ENCODE data around the gene EYA4.
A peak's percentile ranks its signal among the peaks of the same experiment; 100 is the strongest.

The EYA4 gene

DNA sequence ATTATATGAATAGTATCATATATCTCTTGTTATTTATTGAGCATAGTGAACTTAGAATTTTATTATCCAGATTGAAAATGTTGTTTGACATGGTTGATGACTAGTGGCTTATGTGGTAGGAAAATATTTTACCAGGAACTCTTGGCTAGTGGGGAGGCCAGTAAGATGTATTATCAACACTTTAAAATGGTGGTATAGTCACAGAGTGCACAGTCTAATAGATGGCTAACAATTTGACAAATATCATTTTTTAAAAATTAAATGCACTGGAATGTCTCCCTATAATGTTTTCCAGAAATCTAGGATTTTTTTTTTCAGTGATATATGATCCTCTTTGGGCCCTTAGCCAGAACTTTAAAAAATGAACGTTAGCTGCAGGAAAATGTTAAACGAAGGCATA is 26.9 kb upstream of the EYA4 start:
- no peak for FAIRE-seq
- TF ChIP-seq POLR2A (IDR thresholded peaks at IDR 0.05; ENCODE audit: low read depth, low read length) (no peak), POLR2AphosphoS5 (IDR thresholded peaks at IDR 0.05; ENCODE audit: low read depth, low read length) (no peak), TAF1 (IDR thresholded peaks at IDR 0.05; ENCODE audit: borderline replicate concordance, low read depth, low read length) (no peak)
- no peak for DNase-seq (ENCODE audit: insufficient read length)

DNA sequence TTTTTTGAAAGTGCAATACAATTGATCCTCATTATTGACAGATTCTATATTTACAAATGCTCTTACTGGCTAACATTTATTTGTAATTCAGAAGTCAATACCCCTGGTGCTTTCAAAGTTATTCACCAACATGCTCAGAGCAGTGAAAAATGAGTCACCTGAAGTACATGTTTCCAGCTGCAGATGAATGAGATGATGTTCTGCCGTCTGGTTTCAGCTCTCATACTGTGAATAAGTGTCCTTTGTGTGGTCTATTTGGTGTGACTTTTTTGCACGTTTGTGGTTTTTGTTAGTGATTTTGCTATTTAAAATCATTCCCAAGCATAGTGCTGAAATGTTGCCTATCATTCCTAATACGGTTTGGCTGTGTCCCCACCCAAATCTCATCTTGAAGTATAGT is 22.3 kb upstream of the EYA4 start:
- FAIRE-seq = no peak
- TF ChIP-seq TAF1 (IDR thresholded peaks at IDR 0.05; ENCODE audit: borderline replicate concordance, low read depth, low read length) (no peak), POLR2A (IDR thresholded peaks at IDR 0.05; ENCODE audit: low read depth, low read length) (no peak), POLR2AphosphoS5 (IDR thresholded peaks at IDR 0.05; ENCODE audit: low read depth, low read length) (no peak)
- DNase-seq (ENCODE audit: insufficient read length) = no peak

DNA sequence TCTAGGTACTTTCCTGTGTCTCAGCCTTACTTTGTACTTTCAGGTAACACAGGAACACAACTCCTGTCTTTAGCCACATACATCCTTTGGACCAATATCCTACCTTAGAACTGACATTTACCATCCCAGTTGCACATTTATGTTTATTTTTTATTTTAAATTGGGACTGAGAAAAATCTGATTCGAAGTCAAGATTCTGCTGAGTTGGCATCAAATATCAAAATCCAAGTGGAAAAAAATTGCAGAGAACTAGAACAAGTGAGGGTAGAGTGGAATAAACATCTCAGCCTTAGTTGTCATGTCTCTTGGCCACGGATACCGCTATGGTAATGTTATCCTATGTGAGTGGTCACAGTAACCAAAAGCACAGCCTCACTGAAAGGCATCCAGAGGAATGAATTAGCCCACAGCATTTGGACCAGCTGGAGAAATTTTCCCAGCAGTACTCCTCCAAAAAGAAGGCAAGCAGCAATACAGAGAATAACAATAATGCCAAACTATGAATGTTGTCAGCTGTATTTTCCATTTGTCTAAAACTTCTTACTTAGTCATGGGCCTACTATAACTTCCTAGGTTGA is 17.6 kb upstream of the EYA4 start:
- no peak for DNase-seq (ENCODE audit: insufficient read length)
- TF ChIP-seq POLR2AphosphoS5 (IDR thresholded peaks at IDR 0.05; ENCODE audit: low read depth, low read length) = no peak
- TF ChIP-seq TAF1 (IDR thresholded peaks at IDR 0.05; ENCODE audit: borderline replicate concordance, low read depth, low read length) = no peak
- TF ChIP-seq POLR2A (IDR thresholded peaks at IDR 0.05; ENCODE audit: low read depth, low read length) = no peak
- FAIRE-seq = no peak

DNA sequence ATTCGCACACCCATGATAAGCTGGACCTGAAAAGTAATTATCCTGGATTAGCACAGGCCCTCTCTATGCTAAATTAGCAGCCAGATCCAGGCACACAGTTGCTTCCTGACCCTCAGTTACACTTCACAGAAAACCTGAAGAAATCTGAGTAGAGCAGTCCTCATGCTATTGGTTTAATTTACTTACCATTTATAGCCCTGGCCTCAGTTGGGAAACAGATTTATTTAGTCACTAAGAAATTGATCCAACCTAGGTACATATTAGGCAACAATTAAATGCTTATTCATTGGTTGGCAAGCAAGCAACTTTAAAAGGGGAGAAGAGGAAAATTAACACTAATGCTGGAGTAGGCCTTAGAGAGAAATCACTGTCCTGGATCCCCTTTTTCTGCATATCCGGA is 15.6 kb upstream of the EYA4 start:
- no peak for FAIRE-seq
- no peak for DNase-seq (ENCODE audit: insufficient read length)
- TF ChIP-seq POLR2AphosphoS5 (IDR thresholded peaks at IDR 0.05; ENCODE audit: low read depth, low read length) = no peak
- no peak for TF ChIP-seq TAF1 (IDR thresholded peaks at IDR 0.05; ENCODE audit: borderline replicate concordance, low read depth, low read length)
- TF ChIP-seq POLR2A (IDR thresholded peaks at IDR 0.05; ENCODE audit: low read depth, low read length) = no peak

- no peak for FAIRE-seq
- TF ChIP-seq POLR2A (IDR thresholded peaks at IDR 0.05; ENCODE audit: low read depth, low read length) = no peak
- no peak for TF ChIP-seq POLR2AphosphoS5 (IDR thresholded peaks at IDR 0.05; ENCODE audit: low read depth, low read length)
- TF ChIP-seq TAF1 (IDR thresholded peaks at IDR 0.05; ENCODE audit: borderline replicate concordance, low read depth, low read length) = no peak
- no peak for DNase-seq (ENCODE audit: insufficient read length)
These were observed 13.8 kb upstream of the EYA4 start for GRCh38 chr6:133227344-133227743.

DNA sequence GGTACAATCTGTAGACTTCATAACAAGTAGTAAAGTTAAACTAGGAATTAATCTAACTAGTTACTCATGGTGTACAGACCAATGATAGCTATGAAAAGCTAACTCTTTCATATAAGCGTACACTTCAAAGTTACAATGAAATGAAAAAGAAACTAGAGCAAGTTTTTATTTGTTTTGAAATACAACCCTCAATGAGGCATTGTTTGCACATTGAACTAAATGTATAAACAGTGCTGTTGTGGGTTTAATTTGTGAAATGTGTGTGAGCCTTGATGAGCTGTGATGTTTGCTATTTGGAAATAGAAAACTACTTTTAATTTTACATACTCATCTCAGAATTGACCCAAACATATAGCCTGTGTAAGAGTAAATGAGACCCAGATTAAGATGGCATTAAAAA is 11.1 kb upstream of the EYA4 start:
- FAIRE-seq = no peak
- TF ChIP-seq POLR2A (IDR thresholded peaks at IDR 0.05; ENCODE audit: low read depth, low read length) (no peak), POLR2AphosphoS5 (IDR thresholded peaks at IDR 0.05; ENCODE audit: low read depth, low read length) (no peak), TAF1 (IDR thresholded peaks at IDR 0.05; ENCODE audit: borderline replicate concordance, low read depth, low read length) (no peak)
- no peak for DNase-seq (ENCODE audit: insufficient read length)

DNA sequence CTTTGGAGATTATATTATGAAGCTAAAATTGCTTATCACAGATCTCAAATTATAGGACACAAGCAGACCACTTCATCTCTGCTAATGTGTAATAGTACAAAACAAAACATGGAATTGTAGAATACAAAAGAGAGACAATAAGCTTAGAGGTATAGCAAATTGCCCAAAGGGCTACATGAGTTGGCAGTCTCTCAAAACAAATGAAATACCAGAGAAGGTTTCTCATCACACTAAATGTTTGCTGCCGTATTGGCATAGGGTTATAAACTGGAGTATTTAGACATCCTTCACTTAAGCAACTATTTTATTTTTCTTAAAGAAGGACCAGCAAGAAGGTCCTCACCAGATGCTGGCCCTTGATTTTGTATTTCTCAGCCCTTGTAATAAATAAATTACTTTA is 5.9 kb upstream of the EYA4 start:
- no peak for DNase-seq (ENCODE audit: insufficient read length)
- FAIRE-seq = no peak
- no peak for TF ChIP-seq POLR2A (IDR thresholded peaks at IDR 0.05; ENCODE audit: low read depth, low read length)
- no peak for TF ChIP-seq POLR2AphosphoS5 (IDR thresholded peaks at IDR 0.05; ENCODE audit: low read depth, low read length)
- no peak for TF ChIP-seq TAF1 (IDR thresholded peaks at IDR 0.05; ENCODE audit: borderline replicate concordance, low read depth, low read length)

GRCh38 chr6:133236932-133237331 is 4.2 kb upstream of the EYA4 start:
- no peak for DNase-seq (ENCODE audit: insufficient read length)
- no peak for FAIRE-seq
- TF ChIP-seq POLR2AphosphoS5 (IDR thresholded peaks at IDR 0.05; ENCODE audit: low read depth, low read length) (no peak), TAF1 (IDR thresholded peaks at IDR 0.05; ENCODE audit: borderline replicate concordance, low read depth, low read length) (no peak), POLR2A (IDR thresholded peaks at IDR 0.05; ENCODE audit: low read depth, low read length) (no peak)

GRCh38 chr6:133240511-133241085 is 559 bp upstream of the EYA4 start:
- TF ChIP-seq POLR2AphosphoS5 (IDR thresholded peaks at IDR 0.05; ENCODE audit: low read depth, low read length) = no peak
- no peak for TF ChIP-seq TAF1 (IDR thresholded peaks at IDR 0.05; ENCODE audit: borderline replicate concordance, low read depth, low read length)
- TF ChIP-seq POLR2A (IDR thresholded peaks at IDR 0.05; ENCODE audit: low read depth, low read length) = no peak
- FAIRE-seq = no peak
- peak; percentile 4 for DNase-seq (ENCODE audit: insufficient read length)

DNA sequence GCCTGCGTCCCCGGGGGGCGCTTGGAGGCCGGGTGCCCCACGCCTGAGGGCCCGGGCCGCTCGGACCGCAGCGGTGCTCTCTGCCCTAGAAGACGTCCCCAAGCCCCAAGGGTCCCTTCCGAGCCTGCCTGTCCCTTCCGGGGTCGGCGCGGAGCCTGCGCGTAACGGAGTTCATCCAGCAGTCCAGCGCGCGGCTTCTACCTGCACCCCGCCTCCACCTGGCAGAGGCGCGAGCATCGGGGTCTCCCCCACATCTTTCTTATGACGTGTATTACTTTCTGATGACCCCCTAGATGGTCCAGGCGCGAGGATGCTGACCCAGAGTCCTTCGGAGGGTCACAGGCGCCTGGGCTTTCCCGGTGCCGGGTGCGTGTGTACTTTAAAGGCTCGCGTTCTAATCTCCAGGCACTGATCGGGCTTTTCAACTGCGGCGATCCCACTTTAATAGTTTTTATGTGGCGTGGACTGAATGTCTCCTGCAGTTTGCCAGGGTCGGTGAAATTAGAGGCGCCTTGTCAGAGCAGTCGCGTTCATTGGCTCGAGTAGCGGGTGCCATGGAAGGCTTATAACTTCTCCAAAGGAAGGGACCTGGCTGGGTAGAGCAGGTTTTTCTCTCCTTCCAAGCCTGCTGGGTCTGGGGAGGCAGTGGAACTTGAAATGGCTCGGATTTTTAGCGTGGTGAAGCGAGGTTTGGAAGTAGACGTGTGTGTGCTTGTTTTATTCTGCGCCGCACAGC is 912 bp downstream of the EYA4 start:
- peak; percentile 4 for DNase-seq (ENCODE audit: insufficient read length)
- FAIRE-seq = no peak
- TF ChIP-seq POLR2A (IDR thresholded peaks at IDR 0.05; ENCODE audit: low read depth, low read length) = no peak
- TF ChIP-seq POLR2AphosphoS5 (IDR thresholded peaks at IDR 0.05; ENCODE audit: low read depth, low read length) = no peak
- no peak for TF ChIP-seq TAF1 (IDR thresholded peaks at IDR 0.05; ENCODE audit: borderline replicate concordance, low read depth, low read length)

DNA sequence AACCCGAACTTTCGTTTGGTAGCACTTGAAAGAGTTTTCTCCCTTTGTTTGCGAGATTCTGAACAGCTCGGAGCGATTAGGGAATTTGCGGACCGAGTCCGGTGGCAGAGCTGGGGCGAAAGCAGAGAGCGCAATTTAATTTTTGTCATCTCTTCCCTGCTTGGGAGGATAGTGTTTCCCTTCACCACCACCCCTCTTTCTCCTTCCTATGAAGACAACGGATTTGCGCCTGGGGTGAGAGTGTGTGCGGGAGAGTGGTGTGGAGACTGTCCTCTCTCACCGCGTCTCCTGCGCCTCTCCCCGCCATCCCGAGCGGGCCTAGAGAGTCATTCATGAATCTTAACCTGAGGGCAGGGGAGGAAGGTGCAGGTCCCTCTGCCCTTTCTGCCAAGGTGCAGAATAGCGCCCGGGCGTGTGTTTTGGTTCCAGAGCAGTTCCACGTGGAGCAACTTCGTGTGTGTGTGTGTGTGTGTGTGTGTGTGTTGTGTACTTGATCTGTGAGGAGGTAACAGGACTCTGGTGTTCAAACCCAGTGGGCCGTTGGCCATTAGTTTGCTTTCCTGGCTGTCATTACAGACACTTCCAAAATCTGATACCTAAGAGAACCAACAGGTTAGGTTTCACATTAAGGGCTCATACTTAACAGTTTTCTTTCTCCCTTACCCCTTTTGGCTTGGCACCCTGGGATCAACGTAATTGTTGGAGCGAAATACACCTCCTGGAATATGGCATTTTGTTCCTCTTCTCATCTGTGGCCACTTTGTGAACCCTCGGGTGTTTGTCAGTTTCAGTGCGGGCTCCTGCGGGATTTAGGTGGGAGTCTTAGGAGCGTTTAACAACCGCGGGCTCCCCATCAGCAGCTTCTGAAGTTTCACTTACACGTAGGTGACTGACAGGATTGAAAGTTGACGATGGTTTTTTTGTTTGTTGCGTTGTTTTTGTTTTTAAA is 1.8 kb downstream of the EYA4 start:
- no peak for FAIRE-seq
- DNase-seq (ENCODE audit: insufficient read length) = no peak
- TF ChIP-seq TAF1 (IDR thresholded peaks at IDR 0.05; ENCODE audit: borderline replicate concordance, low read depth, low read length) (no peak), POLR2A (IDR thresholded peaks at IDR 0.05; ENCODE audit: low read depth, low read length) (no peak), POLR2AphosphoS5 (IDR thresholded peaks at IDR 0.05; ENCODE audit: low read depth, low read length) (no peak)

All from GM12892 (cell line).